GM19455 (cell line): ENCODE results near the gene FAM186B.
A peak's percentile ranks its signal among the peaks of the same experiment; 100 is the strongest.

ENCODE experiments used
- ATAC-seq: cut with Tn5 transposase; IDR thresholded peaks from one replicate; pipeline ENCODE4 v1.9.1; 2021; ENCODE audit not compliant: unreplicated experiment

Gene FAM186B

DNA sequence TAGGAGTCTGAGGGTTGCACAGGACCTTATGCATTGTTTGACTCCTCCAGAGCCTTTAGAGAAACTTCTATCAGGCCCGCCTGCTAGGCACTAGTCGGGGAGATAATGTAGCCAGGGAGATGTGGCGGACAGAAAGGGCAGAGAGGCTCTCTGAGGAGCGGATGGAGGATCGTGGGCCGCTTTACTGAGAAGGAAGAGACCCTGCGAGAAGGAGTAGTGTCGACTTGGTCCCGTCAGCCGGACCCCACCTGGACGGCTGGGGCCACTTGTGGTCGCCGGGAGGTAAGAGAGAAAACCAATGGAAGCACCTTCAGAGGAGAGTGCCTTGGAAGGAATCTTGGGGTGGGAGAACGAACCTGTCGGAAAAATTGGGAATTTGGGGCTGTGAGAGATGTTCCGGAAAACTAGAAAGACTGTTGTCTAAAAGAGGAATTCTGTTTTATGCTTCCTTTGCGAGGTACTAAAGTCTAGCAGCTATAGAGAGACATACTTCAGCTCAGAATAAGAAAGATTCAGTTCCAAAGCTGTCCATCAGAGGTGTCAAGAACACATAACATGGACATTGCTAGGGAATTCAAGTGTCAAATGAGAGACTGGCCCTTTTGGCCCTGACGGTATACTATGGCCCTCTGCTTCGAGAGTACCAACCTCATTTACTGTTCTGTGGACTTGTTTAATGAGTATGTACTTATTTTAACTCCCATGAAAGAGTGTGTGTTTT is 36.8 kb downstream of the FAM186B start:
- peak; percentile 5 for ATAC-seq

DNA sequence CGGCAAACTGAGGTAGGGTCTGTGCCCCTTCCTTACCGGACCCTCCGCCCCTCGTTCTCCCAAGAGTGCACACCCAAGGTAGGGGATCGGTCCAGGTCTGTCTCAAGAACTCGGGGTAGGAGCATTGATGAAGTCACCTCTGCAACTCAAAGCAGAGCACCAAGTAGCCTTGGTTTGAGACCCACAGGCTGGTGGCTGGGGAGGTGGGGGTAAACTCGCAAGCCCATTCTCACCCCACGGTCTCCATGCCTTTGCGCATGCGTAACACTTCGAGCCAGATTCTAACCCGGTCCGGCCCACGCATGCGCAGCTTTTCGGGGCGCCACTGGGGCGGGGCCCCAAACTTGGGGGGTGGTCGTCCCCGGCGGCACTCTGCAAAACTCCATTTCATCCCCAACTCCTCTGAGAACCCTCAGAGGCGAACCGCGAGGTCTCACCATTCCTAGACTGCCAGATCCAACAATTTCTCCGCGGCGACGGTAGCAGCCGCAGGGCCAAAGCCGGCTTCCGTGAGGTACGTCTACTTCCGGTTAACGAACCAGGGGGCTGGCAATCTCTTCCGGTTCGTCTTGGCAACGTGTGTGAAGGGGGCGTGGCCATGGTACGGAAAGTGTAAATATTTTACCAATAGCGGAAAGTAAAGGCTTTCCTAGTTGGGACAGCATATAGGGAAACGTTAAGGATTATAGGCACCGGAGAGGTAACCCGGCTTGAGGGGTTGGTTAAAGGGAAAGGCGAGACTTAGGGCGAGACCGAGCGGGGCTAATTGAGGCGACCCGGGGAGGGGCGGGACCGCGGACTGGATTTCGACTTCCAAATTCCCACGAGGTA is 37.6 kb downstream of the FAM186B start, which contains the start of gene MCRS1:
MCRS1 (minus strand) TSS at position 532 of the 831 bp plus-strand sequence. CDS start 1,411 bp downstream, outside the sequence.
- peak; percentile 83 for ATAC-seq

DNA sequence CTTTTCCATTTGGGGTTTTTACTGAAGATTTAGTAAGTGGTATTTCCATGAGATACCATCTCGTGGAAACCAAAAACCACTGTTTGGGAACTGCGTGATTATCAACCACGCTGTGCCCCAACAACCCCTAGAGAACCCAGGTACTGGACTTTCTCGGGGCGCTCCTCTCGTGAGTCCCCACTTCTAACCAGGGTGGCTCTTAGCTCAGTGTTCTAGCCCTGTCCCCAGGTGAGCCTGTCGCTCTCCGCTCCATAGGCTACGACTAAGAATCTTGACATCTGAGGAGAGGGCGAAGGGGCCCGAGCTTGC is 38.2 kb downstream of the FAM186B start:
- ATAC-seq: peak; percentile 11

DNA sequence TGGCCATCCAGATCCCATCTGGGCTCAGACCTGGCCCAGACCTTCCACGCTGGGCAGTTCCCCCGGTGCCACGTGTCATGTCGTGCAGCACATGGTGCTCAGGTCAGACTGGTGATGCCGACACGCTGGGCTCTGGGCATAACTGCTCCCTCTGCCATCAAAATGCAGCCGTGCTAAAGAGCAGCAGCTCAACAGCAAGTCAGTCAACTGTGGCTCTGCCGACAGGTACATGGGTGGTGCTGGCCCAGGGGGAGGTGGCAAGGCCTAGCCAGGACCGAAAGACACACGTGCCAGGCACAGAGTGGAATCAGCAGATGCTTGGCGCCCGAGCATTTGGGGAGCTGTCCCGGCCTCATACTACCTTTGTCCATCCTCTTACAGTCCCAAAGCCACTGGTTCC is 39.1 kb downstream of the FAM186B start:
- no peak for ATAC-seq

DNA sequence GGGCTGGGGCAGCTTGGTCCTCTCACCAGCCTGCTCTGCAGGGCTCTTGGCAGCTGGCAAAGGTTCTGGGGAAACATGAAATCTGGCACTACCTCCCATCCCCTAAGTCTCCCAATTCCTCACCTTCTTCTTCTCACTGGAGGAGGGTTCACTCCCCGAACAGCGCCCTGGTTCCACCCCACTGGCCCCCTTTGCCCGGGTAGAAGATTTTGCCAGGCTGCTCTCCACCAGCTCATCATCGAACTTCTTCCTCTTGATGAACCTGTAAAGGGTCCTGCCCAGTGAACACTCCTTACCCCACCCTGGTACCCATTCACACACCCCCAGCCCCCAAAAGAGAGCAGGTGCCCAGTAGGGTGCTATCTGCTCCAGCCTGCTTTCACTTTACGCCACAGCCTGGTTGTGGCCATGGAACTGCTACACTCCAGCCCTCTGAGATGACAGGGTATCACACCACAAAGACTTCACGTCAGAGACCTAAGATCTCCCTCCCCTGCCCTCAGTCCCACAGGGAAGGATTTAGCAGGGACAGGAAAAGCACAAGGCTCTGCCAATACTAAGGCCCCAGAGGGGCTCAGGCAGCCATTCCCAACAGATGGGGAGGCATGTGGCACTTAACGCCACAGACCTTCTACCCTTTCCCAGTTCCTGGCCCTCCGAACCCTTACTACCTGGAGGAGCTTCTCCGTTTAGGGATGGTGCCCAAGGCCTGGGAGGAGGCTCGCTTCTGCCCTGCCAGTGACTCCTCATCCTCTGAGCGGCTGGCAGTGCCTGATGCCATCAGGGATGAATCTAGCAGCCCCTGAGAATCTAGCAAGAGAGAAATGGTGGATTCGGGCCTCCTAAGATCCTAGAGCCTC is 39.8 kb downstream of the FAM186B start:
- no peak for ATAC-seq

DNA sequence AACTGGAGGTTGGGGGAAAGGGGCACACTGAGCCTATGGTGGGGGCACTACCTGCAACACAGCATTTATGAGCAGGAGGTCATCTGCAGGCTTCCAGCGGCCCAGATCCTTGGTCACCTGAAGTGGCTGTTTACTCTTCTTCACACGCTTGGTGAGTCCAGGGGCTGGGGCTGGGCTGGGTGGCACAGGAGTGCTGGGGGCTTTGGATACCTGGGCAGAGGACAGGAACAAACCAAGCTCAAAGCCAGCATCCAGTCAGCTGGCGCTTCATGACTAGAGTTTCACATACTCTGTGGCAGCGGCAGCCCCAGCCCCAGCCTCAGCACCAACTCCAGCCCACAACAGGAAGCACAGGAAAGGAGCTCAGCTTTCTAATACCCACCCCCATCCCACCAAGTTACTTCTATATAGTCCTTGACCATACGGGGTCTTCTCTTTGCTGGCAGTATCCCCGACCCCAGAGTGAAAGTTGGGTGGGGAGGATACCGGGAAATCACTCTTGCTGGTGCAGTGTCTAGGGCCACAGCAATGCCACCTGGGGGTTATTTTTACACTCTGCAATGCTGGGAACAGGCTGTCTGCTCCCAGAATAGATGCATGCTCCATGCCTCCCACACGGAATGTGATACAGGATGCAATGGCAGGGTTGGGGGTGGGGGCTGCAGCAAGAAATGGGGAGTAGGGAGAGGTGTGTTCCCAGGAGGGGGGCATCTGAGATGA is 40.6 kb downstream of the FAM186B start:
- ATAC-seq: no peak

DNA sequence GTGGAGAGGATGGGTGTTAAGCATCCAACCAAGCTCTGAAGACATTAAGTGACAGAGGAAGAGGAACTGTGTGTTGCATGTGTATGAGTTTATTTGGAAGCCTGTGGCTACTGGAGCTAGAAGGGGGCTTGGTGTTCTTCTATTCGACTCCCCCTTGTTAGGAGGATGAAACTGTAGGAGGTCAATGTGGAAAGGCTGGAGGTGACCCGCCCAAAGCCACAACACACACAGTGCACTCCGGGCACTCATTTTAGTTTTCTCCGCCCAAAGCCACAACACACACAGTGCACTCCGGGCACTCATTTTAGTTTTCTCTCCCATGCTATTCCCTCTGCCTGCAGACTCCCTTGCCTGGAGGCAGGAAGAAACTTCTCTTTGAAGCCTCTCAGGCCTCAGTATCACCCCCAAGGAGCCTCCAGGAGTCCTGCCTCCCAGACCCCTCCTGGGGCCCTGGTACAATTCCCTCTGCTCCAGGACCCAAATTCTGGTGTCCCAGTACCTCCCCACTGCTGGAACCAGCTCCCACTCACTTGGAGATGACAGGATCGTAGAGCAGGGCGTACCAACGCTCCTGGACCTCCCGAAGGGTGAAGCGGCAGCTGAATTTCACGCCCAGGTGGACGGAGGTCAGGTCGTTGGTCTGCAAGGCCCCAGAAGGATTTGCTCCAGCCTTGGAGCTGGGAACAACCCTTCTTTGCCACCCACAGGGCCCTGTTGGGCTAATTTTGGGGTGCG is 41.3 kb downstream of the FAM186B start:
- no peak for ATAC-seq

DNA sequence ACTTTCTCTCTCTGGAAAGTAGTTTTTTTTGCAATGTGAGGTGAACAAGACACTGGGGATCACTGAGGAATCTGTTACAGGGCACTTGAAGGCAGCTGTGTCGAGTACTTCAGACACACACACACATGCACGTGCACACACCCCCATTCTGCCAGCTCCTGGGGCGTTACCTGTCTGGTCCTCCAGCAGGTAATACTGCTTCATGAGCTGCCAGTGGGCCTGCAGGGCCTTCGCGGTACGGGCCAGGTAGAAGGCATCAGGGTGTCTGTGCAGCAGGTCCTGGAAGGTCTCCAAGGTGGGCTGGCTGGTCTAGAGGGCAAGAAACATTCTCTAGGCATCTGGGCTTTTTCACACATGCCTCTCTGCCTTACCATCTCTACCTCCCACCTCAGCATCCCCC is 42.6 kb downstream of the FAM186B start:
- ATAC-seq: no peak

DNA sequence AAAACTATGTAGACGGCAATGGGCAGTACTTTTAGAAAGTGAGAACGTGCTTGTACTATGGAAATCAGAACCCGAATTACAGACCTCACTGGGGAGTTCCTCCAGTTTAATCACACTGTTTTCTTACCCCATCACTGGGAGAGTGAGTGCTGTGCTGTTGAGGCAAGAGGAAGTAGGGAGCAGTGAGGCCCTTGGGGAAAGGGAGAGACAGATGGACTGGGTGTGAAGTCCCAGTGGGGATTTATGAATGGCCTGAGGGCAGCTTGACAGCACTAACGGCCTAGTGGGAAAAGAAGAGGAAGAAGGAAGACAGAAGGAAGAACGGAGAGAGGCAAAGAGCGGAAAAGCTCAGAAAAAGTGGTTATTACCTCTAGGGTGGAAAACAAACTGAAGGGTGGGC is 43.2 kb downstream of the FAM186B start:
- no peak for ATAC-seq

DNA sequence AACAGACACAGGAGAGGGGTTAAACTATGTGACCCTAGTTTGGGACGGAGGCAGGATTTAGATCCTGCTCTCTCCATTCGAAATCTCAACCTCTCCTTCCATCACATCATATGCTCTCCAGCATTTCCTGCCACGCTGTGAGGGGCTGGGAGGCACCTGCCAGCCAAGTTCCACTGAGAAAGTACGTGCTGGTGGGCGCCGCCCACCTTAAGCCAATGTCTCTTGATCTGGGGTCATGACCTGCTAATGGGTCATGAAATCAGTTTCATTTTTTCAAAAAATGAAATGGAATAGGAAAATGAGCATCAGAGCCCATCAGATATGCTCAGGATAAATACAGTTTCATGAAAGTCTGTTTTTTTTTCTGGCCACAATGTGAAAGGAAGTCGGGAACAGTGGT is 44.7 kb downstream of the FAM186B start:
- no peak for ATAC-seq

DNA sequence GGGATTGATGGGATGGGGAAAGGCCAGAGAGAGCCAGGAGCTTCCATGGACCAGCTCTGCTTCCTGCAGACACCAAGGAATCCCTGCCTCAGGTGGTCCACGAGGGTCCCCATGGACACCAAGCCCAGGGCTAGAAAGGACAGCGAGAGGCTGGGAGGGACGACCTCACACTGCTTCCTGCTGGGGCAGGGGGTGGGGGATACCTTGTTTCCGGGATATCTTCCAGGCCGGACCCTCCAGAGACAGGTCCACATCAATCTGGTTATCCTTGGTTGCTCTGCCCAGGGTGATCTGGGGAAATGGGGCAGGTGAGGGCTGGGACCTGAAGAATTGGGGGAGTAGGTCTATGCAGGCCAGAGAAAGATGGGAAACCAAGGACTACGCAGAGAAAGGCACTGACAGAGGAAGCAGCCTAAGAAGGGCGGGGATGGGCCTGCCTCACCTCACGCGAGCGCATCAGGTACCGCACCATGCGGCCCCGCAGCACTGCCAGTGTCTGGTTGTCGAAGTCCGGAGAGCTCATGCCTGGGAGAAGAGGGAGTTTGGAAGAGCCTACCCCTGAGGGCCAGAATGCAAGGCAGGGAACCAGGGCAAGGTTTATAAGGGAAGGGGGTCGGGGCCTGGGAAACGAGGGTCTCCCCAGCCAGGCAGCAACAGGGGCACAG is 46.3 kb downstream of the FAM186B start:
- ATAC-seq: no peak

DNA sequence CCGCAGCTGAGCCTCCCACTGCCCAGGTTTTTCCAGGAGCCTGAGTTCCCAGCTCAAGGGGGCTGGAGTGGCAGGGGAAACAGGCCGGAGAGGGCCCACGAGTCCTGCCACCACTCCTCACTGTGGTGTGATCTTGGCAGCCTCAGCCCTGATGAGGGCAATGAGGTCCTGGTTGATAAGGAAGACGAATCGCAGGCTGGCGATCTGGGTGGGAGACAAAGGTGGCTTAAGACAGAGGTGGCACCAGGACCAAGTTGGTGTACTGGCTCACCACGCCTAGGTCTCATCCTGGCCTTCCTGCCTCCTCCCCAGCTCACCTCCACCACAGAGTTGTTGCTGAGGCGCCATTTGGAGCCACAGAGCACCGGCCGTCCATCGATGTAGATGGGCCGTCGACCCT is 46.9 kb downstream of the FAM186B start:
- no peak for ATAC-seq

DNA sequence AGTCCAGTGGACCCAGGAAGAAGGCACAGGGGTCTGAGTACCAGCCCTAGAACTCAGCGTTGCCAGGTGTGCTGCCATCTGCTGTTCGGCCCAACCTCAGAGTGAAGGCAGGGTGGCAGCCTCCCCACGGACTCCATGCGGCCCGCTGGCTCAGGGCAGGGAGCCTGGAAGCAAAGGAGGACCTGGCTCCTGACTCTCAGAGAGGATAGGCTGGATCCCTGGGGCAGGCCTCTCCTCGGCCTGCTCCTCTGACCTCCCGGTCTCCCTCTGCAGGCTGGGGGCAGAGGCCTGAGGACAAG is 47.6 kb downstream of the FAM186B start:
- ATAC-seq: no peak

DNA sequence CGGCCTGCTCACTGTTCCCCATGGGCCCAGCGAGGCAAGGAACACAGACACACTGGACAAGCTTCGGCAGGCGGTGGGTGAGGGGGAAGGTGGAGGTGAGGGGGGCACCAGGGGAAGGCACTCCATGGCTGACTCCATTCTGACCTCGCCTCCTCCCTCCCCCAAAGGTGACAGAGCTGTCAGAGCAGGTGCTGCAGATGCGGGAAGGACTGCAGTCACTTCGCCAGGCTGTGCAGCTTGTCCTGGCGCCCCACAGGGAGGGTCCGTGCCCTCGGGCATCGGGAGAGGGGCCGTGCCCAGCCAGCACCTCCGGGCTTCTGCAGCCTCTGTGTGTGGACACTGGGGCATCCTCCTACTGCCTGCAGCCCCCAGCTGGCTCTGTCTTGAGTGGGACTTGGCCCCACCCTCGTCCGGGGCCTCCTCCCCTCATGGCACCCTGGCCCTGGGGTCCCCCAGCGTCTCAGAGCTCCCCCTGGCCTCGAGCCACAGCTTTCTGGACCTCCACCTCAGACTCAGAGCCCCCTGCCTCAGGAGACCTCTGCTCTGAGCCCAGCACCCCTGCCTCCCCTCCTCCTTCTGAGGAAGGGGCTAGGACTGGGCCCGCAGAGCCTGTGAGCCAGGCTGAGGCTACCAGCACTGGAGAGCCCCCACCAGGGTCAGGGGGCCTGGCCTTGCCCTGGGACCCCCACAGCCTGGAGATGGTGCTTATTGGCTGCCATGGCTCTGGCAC is 48.1 kb downstream of the FAM186B start:
- ATAC-seq: no peak

DNA sequence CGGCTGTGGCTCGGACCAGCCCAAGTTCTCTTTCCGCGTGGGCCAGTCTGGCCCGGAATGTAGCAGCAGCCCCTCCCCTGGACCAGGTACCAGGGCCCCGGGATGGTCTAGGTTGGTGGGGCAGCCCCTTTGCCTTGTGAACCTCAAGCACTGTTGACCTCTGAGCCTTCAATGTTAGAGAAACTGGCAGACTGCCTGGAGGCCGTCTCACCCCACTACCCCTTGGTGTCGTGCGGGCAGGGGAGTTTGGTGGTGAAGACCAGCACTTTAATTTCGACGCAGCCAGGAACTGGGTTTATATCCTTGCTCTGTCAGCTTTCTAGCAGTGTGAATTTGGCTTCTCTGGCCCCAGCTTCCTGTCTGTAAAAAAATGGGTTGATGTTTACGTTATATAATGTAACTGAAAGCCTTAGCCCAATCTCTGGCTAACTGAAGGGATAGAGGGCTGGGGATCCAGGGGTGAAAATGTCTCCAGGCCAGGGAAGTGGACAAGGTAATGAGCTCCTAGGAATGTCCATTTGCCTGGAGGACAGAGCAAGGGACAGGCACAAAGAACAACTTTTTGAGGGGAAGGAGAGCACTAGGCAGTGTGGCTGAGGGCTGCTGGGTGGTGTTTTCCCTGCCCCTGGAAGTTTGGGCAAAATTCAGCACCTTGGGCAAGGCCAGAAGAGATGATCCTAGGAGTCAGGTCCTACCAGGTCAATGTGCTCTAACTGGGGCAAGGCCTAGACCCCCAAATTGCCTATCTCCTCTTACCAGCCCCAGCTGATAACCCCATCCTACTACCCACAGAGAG is 48.9 kb downstream of the FAM186B start:
- ATAC-seq: no peak

DNA sequence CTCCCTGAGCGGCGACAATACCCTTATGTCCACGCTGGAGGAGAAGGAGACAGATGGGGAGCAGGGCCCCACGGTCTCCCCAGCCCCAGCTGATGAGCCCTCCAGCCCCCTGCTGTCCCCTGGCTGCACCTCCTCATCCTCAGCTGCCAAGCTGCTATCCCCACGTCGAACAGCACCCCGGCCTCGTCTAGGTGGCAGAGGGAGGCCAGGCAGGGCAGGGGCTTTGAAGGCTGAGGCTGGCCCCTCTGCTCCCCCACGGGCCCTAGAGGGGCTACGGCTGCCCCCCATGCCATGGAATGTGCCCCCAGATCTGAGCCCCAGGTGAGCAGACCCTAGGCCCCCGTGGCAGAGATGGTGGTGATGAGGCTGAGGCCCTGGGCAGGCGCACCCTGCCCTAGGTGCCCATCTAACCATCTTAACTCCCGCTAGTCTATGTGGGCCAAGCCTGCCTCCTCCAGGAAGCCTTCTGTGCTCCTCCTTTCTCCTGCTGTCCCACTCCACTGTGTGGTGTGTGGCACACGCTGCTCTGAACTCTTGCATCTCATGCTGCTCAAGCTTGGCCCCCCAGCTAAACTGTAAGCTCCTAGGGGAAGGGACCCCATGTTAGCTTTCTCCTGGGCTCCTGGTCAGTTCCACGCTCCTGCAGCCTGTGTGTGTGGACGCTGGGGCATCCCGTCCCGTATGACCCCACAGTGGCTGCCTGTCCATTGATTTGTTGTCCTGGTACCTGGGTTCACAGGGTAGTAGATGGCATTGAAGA is 49.6 kb downstream of the FAM186B start:
- no peak for ATAC-seq

DNA sequence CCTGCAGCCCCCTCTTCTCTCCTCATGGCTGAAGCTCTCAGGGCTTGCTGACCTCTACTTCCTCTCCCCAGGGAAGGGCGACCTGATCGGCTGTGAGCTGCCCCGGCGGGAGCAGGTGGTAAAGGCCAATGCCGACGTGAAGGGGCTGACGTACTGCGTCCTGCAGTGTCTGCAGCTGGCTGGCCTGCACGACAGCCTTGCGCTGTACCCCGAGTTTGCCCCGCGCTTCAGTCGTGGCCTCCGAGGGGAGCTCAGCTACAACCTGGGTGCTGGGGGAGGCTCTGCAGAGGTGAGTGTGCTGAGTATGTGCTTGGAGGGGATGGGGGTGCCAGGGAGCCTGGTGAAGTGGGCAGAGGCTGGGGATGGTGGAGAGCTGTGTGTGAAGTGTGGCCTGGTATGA is 51.2 kb downstream of the FAM186B start:
- no peak for ATAC-seq
